Colonic mucosa (tissue), 4 donors: ENCODE measurements around the gene DNAJB1. TPM values are rescaled to one million over a fixed set of nuclear protein-coding genes. Genes with fewer than 3 reads are reported as not detected.
"Not testable (repeated sequence)": the region's sequence is repeated elsewhere in the genome, so short reads cannot be mapped to it uniquely, and the experiment has no call there.

Experiments
- DNase-seq: peaks from one replicate; pipeline ENCODE4 v3.0.0-alpha.2; 2020
- H3K27ac ChIP-seq: fragments of 200-600 bp; one replicate; pipeline ENCODE4 v1.8.0; 2021
- H3K27me3 ChIP-seq: fragments of 200-600 bp; one replicate; pipeline ENCODE4 v1.8.0; 2021
- H3K36me3 ChIP-seq: fragments of 200-600 bp; one replicate; pipeline ENCODE4 v1.8.0; 2021
- H3K4me1 ChIP-seq: fragments of 200-600 bp; one replicate; pipeline ENCODE4 v1.8.0; 2021; ENCODE audit warnings: mild to moderate bottlenecking
- H3K4me3 ChIP-seq: fragments of 200-600 bp; one replicate; pipeline ENCODE4 v1.8.0; 2021
- H3K9ac ChIP-seq, 2 donors: one replicate each; pipeline ENCODE4 v1.7.0; 2013; ENCODE audit warnings: control low read depth in 2 of 2, low read depth in 2 of 2, low read length in 2 of 2
- H3K9me3 ChIP-seq: fragments of 200-600 bp; one replicate; pipeline ENCODE4 v1.8.0; 2021
- intact Hi-C: fragments of 100-400 bp; cut with DNase I; formaldehyde crosslinking; loops from one replicate; pipeline ENCODE4 v1.14.1; 2022
- total RNA-seq, 2 donors: library from RNA; stranded (reverse); fragmentation: NEBNext Ultra II Directional in 1 of 2; extraction: Animal tissue kit (Norgen Biotek cat#: 25700) in 1 of 2; gene quantifications; one replicate each; pipeline ENCODE4 v1.2.1, GENCODE V29; 2021
- TF ChIP-seq, protein P1 (sequence below): fragments of 200-600 bp; IDR thresholded peaks from one replicate; pipeline ENCODE4 v1.8.0; 2022; ENCODE audit warnings: antibody characterized with exemption, mild to moderate bottlenecking
- donor health status: healthy.
- donor health status: DM: no; HTN: no; CAD: no.
- donor health status: DM: no; HTN: no; CAD: no.

Gene DNAJB1
- total RNA-seq, 2 donors from 2014 or later, result 127 to 148 TPM

DNA sequence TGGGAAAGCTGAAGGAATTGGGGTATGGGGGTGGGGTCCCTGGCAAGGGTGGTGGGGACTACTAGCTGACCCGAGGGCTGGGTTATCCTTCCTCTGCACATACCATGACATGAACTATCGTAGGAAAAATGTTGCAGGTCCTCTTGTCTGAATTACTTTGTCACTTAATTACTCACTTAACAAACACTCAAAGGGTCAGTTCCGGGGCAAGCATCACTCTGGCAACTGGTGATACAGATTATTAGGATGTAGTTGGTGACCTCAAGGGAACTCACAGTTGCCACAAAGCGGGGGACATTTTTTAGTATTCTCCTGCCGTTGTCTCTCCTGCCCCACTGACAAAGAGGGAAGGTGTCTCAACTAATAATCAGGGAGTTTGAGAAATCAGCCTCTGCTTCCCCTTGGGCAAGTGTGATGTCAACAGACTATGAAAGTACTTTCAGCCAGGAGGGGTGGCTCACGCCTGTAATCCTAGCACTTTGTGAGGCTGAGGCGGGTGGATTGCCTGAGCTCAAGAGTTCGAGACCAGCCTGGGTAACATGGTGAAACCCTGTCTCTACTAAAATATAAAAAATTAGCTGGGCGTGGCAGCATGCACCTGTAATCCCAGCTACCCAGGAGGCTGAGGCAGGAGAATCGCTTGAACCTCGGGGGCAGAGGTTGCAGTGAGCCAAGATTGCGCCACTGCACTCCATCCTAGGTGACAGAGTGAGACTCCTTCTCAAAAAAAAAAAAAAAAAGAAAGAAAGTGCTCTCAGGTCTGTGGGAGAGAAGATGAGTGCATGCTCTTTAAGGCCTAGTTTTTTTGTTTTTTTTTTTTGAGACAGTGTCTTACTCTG, 10.3 kb downstream of the DNAJB1 start:
- Histone ChIP-seq H3K4me3 (no peak overlapping the region), H3K36me3 (no peaks in the 10 kb centered on the region), H3K9ac (peak overlapping the region in 1 of 2 donors; percentile 26), H3K4me1 (peaks cover 5% of the 10 kb centered on the region), H3K27me3 (no peaks in the 10 kb centered on the region), H3K9me3 (no peaks in the 10 kb centered on the region), H3K27ac (no peak overlapping the region)
- intact Hi-C loops, result no loop called here
- TF ChIP-seq, protein P1, sequence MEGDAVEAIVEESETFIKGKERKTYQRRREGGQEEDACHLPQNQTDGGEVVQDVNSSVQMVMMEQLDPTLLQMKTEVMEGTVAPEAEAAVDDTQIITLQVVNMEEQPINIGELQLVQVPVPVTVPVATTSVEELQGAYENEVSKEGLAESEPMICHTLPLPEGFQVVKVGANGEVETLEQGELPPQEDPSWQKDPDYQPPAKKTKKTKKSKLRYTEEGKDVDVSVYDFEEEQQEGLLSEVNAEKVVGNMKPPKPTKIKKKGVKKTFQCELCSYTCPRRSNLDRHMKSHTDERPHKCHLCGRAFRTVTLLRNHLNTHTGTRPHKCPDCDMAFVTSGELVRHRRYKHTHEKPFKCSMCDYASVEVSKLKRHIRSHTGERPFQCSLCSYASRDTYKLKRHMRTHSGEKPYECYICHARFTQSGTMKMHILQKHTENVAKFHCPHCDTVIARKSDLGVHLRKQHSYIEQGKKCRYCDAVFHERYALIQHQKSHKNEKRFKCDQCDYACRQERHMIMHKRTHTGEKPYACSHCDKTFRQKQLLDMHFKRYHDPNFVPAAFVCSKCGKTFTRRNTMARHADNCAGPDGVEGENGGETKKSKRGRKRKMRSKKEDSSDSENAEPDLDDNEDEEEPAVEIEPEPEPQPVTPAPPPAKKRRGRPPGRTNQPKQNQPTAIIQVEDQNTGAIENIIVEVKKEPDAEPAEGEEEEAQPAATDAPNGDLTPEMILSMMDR, result no peak
- no peak for DNase-seq

DNA sequence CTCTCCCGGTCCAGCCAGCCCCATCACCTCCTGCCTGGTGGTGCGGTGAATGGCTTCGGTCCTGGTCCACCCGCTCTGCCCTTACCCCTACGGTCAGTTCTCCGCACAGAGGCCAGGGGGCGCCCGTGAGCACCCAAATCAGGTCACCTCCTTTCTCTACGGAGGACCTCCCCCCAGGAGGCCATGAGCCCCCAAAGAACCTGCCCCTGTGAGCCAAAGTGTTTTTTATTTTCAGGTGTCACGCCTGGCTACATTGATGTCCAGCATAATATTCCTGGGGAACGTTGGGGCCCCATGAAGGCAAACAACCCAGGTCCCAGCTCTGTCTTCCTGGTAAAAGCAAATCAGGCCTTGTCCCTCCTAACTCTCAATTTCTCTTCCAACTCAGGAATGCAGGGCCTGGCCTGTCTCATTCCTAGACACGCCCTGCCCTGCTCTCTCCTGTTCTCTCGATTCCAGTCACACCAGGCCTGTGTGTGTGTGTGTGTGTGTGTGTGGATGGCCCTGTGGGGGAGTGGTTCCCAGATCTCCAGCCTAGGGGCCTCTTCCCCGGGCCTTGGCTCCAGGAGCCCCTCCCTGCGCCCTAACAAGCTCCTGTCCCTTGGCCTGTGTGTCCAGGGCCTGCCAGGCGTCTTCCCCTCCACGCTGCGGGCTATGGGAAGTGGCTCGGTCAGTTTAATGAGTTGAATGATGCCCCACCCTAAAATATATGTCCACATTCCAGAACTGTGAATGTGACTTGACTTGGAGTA, 12.5 kb downstream of the DNAJB1 start:
- Histone ChIP-seq H3K4me1 (peaks cover 5% of the 10 kb centered on the region), H3K36me3 (no peaks in the 10 kb centered on the region), H3K27ac (peak overlapping the region; percentile 79), H3K9me3 (no peaks in the 10 kb centered on the region), H3K4me3 (no peak overlapping the region), H3K9ac (peak overlapping the region in 1 of 2 donors; percentile 69), H3K27me3 (no peaks in the 10 kb centered on the region)
- TF ChIP-seq, protein P1, result peak; percentile 76
- peak; percentile 83 for DNase-seq
- intact Hi-C loops, result no loop called here

DNA sequence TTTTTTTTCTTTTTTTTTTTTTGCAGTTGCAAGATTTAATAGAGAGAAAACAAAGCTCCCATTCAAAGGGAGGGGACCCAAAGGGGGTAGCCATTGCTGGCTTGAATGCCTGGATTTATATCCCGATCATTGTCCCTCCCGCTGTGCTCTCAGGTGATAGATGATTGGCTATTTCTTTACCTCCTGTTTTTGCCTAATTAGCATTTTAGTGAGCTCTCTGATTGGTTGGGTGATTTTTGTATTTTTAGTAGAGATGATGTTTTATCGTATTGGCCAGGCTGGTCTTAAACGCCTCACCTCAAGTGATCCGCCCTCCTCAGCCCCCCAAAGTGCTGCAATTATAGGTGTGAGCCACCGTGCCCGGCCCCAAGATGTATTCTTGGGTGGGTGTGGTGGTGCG, 13.6 kb downstream of the DNAJB1 start:
- H3K36me3 ChIP-seq, H3K4me3 ChIP-seq, H3K9ac ChIP-seq, intact Hi-C loops, DNase-seq, H3K4me1 ChIP-seq, H3K27ac ChIP-seq, H3K27me3 ChIP-seq, H3K9me3 ChIP-seq: not testable (repeated sequence)

DNA sequence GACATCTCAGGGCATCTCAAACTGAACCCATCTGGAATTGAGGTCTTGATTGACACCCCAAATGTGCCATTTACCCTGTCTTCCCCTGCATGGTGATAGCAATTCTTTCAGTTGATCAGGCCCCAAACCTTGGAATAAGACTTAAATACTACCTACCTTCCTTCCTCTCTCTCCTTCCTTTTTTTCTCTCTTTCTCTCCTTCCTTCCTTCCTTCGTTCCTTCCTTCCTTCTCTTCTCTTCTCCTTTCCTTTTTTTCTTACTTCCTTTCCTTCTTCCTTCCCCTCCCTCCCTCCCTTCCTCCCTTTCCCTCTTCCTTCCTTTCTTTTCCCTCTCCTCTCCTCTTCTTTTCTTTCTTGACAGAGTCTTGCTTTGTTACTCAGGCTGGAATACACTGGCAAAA, 14.9 kb downstream of the DNAJB1 start:
- no peak overlapping the region for H3K27ac ChIP-seq
- DNase-seq, result no peak
- H3K36me3 ChIP-seq, result no peaks in the 10 kb centered on the region
- peaks cover 5% of the 10 kb centered on the region for H3K4me1 ChIP-seq
- no peak overlapping the region for H3K4me3 ChIP-seq
- intact Hi-C loops, result no loop called here
- TF ChIP-seq, protein P1, result no peak
- no peaks in the 10 kb centered on the region for H3K27me3 ChIP-seq
- H3K9ac ChIP-seq, result no peak overlapping the region
- H3K9me3 ChIP-seq, result no peaks in the 10 kb centered on the region

DNA sequence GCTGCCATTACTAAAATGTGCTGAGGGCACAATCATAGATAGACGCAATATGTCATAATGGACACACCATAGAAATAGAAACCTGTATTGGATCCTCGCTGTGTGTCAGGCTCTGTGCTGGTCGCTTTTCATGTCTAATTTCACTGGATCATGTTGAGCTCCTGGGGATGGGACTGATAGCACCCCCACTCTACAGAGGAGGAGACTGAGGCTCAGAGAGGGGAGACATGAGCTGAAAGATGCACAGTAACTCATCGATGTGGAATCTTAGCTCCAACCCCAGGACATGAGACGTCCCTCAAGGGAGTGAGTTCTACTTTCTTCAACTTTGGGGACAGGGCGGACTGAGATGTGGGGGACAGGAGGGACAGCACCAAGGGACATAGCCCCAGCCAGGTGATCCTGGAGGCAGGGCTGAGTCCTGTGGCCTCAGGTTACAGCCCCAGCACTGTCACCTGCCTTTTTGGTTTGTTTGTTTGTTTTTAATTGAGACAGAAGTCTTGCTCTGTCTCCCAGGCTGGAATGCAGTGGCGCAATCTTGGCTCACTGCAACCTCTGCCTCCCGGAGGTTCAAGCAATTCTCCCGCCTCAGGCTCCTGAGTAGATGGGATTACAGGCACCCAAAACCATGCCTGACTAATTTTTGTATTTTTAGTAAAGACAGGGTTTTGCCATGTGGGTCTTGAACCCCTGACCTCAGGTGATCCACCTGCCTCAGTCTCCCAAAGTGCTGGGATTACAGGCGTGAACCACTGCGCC, 15.7 kb downstream of the DNAJB1 start:
- Histone ChIP-seq H3K27ac (no peak overlapping the region), H3K4me1 (peaks cover 5% of the 10 kb centered on the region), H3K36me3 (no peaks in the 10 kb centered on the region), H3K9ac (no peak overlapping the region), H3K27me3 (no peaks in the 10 kb centered on the region), H3K9me3 (no peaks in the 10 kb centered on the region), H3K4me3 (no peak overlapping the region)
- TF ChIP-seq, protein P1, result no peak
- no peak for DNase-seq
- intact Hi-C loops, result no loop called here
